ELR (cell line): Measurements from ENCODE around the gene BFSP2.

Experiments
- DNase-seq: peaks from one replicate; pipeline ENCODE4 v3.0.0-alpha.2; 2015; ENCODE audit warnings: low read depth

Gene BFSP2

DNA sequence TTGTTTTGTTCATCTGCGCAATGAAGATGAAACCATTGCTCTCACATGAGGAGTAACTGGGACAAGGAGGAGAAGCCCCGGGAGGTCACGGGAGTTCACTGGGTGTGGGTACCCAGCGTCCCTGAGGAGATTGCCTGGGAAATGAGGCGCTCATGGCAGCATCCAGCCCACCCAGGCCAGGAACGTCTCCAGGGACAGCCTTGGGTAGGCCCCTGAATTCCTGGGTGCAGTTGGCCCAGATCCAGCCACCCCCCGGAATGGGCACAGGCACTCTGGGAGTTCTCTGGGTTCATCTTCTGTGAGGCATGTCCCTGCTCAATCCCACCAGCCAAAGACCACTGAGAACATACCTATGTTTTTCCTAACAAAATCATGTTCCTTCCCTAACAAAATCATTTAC is 18.5 kb downstream of the BFSP2 start:
- no peak for DNase-seq

DNA sequence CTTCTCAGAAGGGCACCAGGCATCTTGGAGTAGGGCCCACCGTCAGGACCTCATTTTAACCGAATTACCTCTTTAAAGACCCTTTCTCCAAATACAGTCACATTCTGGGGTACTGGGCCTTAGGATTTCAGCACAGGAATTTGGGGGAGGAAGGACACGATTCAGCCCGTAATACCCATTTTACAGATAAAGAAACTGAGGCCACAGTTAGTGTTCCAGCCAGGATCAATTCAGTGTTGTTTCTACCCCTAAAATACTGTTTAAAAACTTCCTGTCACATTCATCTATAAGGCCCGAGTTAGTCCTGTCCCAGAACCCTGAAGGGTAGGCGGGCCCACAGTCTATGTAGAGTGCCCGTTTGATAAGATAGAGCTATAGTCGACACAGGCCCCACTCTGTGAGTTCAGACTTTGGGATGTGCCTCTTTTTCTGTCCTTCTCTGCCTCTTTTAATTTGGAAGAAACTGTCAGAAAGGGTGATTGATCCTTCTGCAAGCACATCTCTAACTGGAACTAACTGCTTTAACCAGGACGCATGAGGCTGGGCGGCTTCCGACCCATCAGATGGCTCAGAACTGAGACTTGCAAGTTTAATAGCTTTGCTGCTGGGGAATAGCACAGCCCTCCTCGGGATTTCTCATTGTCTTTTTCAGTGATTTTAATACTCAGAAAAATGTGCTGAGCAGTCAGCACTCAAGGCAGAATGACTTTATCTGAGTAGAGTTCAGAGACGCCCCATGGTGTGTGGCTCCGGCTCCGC is 19.5 kb downstream of the BFSP2 start:
- no peak for DNase-seq

GRCh38 chr3:133424937-133425869 is 25.3 kb downstream of the BFSP2 start:
- DNase-seq: peak; percentile 23

DNA sequence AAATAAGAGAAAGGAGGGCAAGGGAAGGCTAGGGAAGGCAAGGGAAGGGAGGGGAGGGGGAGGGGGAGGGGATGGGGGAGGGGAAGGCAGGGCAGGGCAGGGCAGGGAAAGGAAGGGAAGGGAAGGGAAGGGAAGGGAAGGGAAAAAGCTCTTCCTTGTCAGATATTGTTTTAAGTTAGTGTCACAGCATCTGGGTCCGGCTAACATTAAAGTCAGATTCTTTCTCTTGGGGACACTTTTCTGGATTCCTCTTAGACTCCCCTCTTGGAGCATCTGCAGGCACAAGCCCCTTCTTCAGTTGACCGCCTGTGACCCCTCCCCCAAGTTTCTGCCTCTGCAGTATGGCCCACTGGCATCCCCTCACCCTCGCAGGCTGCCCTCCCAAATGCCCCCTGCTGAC is 26.0 kb downstream of the BFSP2 start:
- DNase-seq: no peak

DNA sequence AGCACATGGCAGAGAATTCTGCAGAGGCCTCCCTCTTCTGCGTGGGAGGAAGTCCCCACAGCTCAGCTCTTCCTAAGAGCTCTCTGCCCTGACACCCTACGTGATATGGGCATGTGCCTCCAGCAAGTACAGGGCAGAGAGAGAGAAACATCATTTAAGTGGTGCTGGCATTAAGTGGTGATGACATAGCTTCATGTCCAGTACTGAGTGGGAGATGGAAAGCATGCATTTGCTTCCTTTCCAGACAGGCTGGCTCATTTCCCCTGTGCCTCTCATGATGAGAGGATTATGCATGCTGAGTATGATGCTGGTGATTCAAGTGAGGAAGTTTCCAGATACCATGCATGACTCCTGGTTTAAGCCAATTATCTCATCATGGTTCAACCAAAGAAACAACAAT is 26.9 kb downstream of the BFSP2 start:
- DNase-seq: peak; percentile 72

GRCh38 chr3:133428552-133428951 is 28.7 kb downstream of the BFSP2 start:
- DNase-seq: no peak

- DNase-seq: no peak
Observed at GRCh38 chr3:133429063-133429462, 29.2 kb downstream of the BFSP2 start.

GRCh38 chr3:133439563-133439962 is 39.7 kb downstream of the BFSP2 start:
- DNase-seq: no peak

DNA sequence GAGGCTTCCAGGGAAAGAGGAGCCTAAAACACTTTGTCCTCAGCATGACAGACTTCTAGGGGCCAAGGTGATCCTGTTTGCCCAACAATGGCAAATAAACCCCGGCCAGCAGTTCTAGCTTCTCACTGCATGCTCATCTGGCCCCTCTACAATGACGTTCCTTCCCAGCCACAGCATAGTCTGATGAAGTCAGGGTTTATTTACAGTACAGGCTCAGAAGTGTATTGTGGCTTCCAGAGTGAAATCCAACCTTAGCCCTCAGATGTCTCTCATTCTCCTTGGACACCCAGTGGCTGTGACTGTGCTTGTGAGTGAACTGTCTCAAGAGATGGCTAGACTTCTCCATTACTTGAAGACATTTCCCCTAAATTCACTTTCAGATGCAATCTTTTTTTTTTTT is 40.8 kb downstream of the BFSP2 start:
- DNase-seq: no peak

DNA sequence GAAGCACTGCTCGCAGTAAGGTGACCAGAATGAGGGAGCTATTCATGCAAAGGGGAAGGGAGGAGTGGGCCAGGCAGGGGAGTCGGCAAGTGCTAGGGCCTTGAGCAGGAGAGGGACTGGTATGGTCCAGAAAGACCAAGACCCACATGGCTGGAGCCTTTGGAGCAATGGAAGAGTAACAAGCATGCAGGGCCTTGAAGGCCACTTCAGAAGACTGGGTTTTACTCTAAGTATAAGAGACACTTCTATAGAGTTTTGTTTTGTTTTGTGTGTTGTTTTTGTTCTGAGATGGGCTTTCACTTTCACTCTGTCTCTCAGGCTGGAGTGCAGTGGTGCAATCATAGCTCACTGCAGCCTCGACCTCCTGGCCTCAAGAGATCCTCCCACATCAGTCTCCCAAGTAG is 42.0 kb downstream of the BFSP2 start:
- DNase-seq: no peak

- DNase-seq: no peak
Observed at GRCh38 chr3:133442518-133442917, 42.7 kb downstream of the BFSP2 start.

DNA sequence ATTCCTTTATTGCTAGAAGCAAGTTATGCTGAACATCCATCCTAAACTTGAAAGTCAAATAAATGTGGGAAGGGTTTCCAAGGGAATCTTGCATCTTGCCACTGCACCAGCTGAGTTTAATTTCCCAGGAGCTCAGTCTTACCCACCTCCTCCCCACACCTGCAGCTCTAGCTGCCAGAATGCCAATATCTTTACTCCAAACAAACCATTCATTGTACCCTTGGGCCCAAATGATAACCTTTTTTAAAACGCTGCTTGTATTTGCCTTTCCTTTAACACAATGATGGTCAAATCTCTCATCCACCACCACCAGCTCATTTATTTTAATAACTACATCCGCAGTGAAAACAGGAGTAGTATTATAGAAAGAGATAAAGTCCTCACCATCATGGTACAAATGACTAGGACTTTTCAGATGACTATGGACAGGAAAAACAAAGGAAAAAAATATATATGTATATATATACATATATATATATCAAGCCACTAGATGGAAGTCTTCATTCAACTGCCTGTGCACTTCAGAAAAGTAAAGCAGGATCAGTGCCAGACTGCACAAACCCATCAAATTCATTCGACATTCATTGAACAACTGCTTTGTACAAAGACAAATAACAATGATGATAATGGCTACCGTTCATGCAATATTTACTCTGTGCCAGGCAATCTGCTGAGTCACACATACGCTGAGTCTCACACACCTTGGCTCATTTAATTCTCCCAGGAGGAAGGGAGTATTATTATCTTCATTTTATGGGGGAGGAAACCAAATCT is 44.0 kb downstream of the BFSP2 start:
- DNase-seq: peak; percentile 41

GRCh38 chr3:133444423-133444774 is 44.5 kb downstream of the BFSP2 start:
- DNase-seq: no peak

DNA sequence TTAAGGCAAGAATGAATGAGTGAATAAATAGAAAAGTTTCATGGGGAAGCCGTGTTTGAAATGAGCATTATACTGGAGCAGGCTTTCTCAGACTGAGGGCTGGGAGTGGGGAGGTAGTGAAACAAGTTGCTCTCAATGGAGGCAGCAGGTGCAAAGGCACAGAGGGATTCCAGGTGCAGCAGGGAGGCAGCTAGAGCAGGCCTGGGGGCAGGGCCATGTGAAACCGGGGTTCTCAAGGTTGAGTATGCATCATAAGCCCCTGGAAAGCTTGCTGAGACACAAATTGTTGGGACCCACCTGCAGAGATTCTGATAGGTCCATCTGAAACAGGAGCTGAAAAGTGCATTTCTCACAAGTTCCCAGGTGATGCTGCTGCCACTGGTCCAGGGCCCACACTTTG is 45.3 kb downstream of the BFSP2 start:
- no peak for DNase-seq

DNA sequence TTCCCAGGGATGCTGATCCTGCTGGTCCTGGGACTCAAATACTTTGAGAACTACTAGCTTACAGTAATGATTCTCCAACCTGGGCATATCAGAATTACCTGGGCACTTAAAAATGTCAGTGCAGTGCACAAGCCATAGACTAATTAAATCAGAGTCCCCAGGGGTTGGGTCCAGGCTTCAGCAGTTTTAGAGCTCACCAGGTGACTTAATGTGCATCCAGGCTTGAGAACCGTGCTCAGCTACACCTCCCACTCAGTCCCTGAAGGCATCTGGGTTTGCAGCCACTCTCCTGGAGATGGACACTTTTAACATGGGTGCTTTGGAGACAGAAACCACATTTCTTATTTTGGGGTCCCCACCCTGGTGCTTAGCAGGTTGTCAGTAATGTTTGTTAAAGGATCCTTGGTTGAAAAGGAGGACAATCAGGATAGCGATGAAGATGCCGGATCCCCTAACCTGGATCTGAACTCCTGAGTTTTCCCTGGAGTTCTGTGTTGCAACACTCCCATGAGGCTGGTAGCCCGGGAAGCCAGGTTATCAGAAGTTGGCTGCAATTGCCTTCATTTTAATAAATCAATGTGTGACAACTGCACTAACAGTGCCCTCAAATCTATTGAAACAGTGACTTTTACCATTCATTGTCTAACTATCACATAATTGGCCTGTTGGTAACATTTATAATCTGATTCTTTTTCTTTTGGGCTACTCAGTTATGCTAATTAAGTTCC is 48.1 kb downstream of the BFSP2 start:
- DNase-seq: no peak

- no peak for DNase-seq
Observed at GRCh38 chr3:133448478-133449122, 48.7 kb downstream of the BFSP2 start.

DNA sequence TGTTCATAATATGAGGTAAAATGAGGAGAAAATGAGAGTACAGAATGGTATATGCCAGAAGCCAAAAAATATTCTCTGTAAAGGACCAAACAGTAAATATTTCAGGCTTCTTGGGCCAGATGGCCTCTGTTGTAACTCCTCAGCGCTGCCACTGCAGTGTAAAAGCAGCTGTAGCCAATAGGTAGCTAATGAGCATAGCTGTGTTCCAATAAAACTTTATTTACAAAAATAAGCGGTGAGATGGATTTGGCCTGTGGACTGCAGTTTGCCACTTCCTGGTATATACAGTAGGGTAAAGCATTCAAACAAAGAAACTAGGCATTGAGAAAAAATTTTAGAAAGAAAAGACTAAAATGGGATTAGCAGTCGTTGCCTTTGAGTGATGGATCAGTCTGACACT is 51.5 kb downstream of the BFSP2 start:
- DNase-seq: no peak

DNA sequence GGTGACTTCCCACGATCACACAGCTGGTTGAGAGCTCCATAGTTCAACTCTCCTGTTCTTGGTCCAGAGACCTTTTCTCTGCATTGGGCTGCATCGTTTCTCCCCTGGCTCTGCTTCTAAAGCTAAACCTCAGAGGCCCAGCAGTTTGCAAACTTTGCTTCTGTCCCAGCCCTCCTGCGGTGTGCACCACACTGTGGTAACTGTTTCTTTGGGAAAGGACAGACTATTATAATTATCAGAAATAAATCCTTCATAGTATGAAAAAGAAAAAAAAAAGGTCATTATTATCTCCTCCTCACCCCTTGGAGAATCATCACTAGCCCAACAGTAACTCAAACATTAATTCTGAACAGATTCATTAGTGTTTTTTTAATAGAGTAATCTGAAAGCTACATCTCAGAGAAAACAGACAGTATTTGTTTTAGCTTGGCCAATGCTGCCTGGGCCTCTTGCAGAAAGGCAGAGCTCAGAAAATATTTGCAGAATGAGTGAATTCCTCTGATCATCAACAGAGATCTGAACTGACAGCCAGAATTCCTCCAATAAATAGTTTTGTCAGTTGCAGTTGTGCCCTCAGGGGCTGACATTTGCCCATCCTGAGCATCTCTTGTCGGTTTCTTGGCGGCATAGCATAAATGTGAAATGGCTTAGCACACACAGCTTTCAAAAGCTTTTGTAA is 52.9 kb downstream of the BFSP2 start:
- peak; percentile 30 for DNase-seq

DNA sequence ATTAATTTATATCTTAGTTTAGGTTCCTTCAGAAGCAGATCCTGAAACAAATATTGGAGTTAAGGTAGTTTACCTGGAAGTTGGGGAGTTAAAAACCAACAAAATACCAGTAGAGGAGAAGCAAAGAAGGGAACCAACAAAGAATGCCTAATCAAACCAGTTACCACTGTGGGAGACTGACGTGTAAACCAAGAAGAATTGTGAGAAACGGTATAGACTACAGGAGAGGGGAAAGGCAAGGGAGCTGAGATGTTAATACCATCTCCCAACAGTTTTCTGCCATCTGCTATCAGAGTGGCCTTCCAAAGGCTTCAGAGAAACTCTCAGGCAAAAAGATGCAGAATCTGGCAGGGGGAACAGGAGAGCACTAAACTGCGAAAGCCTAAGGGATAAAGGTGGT is 53.5 kb downstream of the BFSP2 start:
- no peak for DNase-seq

GRCh38 chr3:133455281-133455680 is 55.4 kb downstream of the BFSP2 start:
- DNase-seq: no peak

DNA sequence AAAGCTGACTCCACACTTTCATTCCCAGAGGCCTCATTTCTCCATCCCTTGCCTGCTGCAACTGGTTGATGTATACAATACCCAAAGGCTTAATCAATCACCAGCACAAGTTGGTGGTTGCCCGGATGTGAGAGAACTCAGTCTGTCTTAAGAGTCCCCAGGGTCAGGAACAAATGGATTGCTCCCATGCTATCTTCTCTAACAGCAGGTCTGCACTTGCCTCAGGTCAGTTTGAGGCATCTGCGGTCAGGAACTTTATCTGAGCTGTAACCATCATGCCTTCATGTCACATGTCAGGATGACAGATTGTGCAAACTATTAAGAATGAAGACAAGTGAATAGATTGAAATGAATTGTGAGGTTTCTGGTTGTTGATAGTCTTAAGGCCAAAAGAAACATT is 56.1 kb downstream of the BFSP2 start:
- DNase-seq: no peak
